Fibroblast of villous mesenchyme (primary cell): ENCODE data around the gene ITPKC. TPM values are rescaled to one million over a fixed set of nuclear protein-coding genes. Genes with fewer than 3 reads are reported as not detected.
A peak's percentile ranks its signal among the peaks of the same experiment; 100 is the strongest.

Experiments
- DNase-seq: peaks from one replicate; pipeline ENCODE4 v3.0.0-alpha.2; 2010; ENCODE audit warnings: low read depth
- H3K4me3 ChIP-seq: 2 replicates; pipeline ENCODE4 v1.5.1; 2011; ENCODE audit warnings: low read depth, mild to moderate bottlenecking, low read length
- CTCF ChIP-seq: IDR thresholded peaks from 2 replicates; pipeline ENCODE4 v1.5.1; 2012; ENCODE audit warnings: low read depth, mild to moderate bottlenecking, low read length; ENCODE audit not compliant: insufficient read depth
- total RNA-seq: library from RNA; depleted of rRNA; stranded (reverse); fragments of >200 nt; gene quantifications from 2 replicates; pipeline ENCODE4 v1.2.3, GENCODE V29; 2012

Gene ITPKC
- total RNA-seq, 1 donor: 16.8 TPM

- no peak for TF ChIP-seq CTCF
- peak overlapping the region; percentile 68 for H3K4me3 ChIP-seq
Measured at GRCh38 chr19:40713939-40714338, 3.0 kb upstream of the ITPKC start.

GRCh38 chr19:40714441-40715299 is 2.2 kb upstream of the ITPKC start:
- TF ChIP-seq CTCF: no peak
- DNase-seq: peak; percentile 95
- H3K4me3 ChIP-seq: peak overlapping the region; percentile 68

More at GRCh38 chr19:40713939-40714338, 3.0 kb upstream of the ITPKC start:
- no peak for DNase-seq

GRCh38 chr19:40716031-40716481 is 856 bp upstream of the ITPKC start:
- DNase-seq: no peak
- TF ChIP-seq CTCF: no peak
- peak overlapping the region; percentile 65 for H3K4me3 ChIP-seq

GRCh38 chr19:40717325-40717879 is 490 bp downstream of the ITPKC start:
- DNase-seq: no peak
- no peak for TF ChIP-seq CTCF
- H3K4me3 ChIP-seq: peak overlapping the region; percentile 65

- peak overlapping the region; percentile 65 for H3K4me3 ChIP-seq
- DNase-seq: peak; percentile 47
- TF ChIP-seq CTCF: no peak
Measured at GRCh38 chr19:40717880-40718773, 1.2 kb downstream of the ITPKC start.

- H3K4me3 ChIP-seq: peak overlapping the region; percentile 65
- no peak for TF ChIP-seq CTCF
- DNase-seq: peak; percentile 69
Measured at GRCh38 chr19:40718774-40719391, 2.0 kb downstream of the ITPKC start.
